NCI-H1105 treated with DMSO at 0.1 percent for 48 hours (cell line): Measurements from ENCODE around the gene MCFD2.
"Not testable (repeated sequence)": the region's sequence is repeated elsewhere in the genome, so short reads cannot be mapped to it uniquely, and the experiment has no call there.

Experiments used
- DNase-seq: peaks from one replicate; lab custom pipeline; 2025; lab: John Stamatoyannopoulos, UW

MCFD2 gene

DNA sequence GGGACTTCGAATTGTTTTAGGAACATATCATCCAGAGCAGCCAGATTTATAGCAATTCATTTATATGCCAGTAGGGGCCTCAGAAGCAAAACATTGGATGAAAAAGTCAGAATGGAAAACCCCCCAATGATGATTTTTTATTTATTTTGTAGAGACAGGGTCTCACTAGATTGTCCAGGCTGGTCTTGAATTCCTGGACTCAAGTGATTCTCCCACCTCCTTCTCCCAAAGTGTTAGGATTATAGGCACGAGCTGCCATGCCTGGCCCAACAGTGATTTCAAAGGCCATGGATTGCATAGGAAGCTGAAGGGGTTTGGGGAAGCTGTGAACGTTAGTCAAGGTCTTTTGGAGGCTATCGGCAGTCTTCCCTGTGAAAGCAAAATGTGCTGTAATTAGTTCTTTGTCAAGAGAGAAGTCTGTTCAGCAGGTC lies 21.9 kb upstream of the MCFD2 start:
- DNase-seq: no peak

DNA sequence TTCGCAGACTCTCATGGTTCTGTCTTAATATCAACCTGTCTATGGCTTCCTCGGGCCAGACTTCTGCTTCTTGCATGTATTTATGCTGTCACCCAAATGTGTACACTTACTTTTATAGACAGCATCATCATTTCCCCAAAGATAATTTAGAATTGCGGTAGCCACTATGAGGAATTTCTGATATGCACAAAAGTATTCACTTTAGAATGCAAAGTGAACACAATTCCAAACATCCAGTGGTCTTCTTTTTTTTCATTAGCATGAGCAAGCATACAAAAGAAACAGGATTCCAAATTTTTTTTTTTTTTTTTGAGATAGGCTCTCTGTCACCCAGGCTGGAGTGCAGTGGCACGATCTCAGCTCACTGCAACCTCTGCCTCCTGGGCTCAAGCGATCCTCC lies 21.0 kb upstream of the MCFD2 start:
- DNase-seq: no peak

DNA sequence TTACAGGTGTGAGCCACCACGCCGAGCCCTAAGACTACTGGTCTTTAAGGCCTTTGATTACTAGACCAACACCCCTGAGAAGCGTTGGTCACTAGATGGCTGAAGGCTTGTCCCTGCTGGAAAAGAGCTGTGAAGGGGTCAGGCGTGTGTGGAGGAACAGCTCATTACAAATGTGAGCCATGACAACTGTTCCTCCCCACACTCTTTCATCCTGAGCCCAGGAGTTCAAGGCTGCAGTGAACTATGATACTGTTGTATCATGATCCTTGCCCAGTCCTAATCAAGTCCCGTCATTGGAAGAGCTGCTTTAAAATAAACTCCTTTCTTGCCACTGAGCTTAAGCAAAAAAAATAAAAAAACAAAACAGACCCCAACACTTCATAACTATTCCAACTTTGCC lies 19.5 kb upstream of the MCFD2 start:
- no peak for DNase-seq

DNA sequence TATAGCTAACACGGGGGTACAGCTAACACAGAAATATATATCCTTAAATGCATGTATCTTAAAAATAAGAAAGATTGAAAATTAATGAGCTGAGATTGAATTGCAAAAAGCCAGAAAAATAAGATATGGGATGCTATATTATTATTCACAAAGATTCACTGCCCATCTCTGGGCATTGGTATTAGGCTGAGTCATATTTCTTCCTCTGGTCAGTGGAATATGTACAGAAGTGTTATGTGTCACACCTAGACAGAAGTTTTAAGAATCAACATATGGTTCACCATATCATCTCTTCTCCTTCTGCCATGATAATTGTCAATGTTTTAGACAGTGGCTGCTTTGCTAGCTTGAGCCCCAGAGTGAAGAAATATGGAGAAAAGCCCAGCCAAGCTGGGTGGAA lies 14.0 kb upstream of the MCFD2 start:
- DNase-seq: no peak

DNA sequence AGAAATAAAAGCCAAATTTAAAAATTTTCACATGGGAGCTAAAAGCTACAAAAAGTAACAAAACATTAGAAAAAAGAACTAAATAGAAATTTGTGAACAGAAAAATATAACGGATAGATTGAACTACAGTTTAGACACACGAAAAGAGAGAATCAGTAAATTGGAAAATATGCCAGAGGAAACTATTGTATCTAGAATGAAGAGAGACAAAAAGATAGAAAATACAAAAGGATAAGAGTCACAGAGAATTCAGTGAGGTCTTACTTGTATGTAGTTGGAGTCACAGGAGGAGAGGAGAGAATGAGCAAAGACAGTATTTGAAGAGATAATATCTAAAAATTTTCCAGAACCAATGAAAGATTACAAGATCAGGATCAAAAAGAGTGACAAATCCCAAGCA lies 11.3 kb upstream of the MCFD2 start:
- no peak for DNase-seq

DNA sequence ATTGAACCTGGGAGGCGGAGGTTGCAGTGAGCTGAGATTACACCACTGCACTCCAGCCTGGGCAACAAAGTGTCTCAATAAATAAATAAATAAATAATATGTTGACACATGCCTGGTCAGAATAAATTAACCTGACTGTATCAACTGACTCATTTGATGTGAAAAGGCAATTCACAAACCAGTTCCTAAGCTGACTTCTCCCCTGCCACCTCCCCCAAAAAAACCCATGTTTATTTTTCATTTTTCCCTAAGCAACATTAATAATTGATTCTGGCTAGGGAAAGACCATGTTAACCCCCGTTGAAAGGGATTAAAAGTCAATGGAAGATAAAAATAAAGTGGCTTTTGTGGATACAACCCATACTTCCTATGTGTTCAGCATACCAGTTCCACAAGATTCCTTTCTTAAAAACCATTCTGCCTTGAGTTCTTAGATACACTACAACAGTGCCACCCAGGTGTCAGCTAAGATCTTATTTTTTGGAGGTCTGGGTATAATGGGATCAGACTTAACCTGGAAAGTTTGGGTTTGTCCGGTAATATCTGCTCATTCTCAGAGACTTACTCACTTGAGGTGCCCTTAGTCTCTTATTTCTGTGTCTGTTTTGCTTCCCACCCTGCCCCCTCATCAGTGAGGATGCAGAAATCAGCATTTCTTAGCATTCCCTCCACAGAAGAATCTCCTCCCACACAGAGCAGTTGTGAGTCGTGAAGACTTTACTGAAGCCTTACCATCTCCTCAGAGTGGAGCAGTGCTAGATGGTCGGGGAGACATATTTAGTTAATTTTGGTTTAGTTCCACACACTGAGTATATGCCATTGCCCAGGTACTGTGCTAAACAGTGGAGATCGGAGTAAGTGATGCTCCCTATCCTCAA lies 10.1 kb upstream of the MCFD2 start:
- DNase-seq: no peak

DNA sequence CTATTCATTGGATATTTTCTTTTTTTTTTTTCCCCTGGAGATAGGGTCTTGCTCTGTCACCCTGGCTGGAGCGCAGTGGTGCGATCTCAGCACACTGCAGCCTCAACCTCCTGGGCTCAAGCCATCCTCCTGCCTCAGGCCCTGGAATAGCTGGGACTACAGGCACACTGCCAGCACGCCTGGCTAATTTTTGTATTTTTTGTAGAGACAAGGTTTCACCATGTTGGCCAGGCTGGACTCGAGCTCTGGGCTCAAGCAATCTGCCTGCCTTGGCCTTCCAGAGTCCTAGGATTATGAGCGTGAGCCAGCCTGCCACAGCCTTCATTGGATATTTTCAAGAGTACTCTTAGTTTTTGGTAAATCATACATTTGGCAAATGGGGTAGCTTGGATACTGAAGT lies 9.0 kb upstream of the MCFD2 start:
- DNase-seq: no peak

DNA sequence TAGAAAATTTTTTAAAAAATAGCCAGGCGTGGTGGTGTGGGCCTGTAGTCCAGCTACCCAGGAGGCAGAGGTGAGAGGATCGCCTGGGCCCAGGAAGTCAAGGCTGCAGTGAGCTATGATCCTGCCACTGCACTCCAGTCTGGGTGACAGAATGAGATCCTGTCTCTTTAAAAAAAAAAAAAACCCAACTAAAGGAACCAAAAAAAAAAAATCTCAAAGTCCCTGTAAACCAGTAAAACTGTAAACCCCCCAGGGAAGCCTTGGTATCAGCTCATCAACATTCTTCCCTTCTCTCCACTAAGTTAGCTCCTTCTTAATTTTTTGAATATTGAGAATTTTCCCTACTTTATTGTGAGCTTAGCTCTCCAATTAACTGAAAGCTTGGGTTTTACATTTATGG lies 8.4 kb upstream of the MCFD2 start:
- no peak for DNase-seq

DNA sequence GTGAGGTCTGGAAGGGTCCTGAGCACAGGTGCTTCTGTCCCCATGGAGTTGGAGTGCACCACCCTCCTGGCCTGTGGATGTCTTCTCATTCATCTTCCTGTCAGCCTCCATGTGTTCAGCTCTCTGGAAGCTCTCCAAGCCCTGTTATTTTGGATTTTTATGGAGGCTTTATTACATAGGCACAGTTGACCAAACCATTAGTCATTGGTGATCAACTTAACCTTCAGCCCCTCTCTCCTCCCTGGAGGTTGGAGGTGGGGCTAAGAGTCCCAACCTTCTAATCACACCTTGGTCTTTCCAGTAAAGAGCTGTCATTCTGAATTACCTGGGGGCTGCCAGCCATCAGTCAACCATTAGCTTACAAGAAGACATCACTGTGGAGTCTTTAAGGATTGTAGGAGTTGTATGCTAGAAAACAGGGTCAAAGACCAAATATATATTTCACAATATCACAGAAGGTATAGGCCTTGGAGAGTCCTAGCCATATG lies 7.5 kb upstream of the MCFD2 start:
- DNase-seq: no peak

DNA sequence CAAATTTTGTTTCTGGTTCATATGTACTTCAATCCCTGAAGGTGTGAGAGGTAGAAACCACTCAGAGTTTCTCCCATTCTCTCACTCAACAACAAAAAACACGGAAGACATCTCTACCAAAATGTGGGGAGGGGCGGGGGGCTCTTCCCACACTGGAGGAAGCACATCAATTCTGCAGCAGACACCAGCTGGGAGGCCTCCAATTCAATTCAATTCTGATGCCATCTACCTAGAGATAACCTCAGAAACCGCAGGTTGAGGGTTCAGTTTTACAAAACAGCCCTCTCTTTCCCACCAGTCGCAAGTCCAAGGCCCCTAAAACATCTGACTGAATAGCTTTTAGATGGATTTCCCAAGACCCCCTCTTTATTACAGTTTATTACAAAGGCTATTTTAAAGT lies 7.0 kb upstream of the MCFD2 start:
- no peak for DNase-seq

DNA sequence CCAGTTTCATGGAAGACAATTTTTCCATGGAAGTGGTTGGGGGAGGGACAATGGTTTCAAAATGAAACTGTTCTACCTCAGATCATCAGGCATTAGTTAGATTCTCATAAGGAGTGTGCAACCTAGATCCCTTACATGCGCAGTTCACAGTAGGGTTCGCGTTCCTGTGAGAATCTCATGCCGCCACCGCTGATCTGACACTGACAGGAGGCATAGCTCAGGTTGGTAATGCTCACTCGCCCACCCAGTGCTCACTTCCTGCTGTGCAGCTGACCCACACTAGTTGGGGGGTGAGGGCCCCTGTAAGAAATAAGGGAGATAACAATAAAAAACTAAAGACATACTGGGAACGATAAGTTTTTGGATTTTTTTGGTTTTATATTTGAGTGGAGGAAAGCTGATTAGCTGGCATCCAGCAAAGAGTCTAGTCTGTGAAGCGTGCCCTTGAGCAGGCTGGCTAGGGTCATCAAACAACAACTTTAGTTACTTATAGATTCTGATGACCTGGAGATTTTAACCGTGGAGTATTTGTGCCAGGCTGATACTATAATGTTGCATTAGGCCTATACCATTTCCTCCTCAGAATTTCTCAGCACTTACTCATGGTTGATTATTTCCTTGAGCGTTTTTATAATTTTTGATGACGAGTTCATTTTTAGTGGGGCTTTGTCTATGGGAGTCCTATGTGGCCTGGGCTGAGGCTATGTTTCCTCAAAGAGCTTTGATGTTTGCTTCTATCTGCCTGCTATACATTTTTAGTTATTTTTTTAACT lies 6.3 kb upstream of the MCFD2 start:
- DNase-seq: no peak

DNA sequence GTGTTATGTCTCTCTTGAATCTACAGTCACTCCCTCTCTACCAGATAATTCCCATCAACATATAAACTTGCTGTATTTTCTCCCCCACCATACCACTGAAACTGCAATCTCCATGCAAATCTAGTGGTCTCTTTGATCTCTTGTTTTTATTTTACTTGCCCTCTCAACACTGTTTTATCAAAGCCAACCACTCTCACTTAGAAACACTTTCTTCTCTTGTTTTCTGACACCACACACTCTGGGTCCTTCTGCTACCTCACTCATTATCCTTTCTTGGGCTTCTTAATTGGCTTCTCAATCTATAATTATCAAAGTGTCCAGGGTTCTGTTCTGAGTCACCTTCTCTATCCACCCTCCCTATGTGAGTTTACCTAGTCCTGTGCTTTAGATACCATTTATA lies 2.0 kb upstream of the MCFD2 start:
- no peak for DNase-seq

DNA sequence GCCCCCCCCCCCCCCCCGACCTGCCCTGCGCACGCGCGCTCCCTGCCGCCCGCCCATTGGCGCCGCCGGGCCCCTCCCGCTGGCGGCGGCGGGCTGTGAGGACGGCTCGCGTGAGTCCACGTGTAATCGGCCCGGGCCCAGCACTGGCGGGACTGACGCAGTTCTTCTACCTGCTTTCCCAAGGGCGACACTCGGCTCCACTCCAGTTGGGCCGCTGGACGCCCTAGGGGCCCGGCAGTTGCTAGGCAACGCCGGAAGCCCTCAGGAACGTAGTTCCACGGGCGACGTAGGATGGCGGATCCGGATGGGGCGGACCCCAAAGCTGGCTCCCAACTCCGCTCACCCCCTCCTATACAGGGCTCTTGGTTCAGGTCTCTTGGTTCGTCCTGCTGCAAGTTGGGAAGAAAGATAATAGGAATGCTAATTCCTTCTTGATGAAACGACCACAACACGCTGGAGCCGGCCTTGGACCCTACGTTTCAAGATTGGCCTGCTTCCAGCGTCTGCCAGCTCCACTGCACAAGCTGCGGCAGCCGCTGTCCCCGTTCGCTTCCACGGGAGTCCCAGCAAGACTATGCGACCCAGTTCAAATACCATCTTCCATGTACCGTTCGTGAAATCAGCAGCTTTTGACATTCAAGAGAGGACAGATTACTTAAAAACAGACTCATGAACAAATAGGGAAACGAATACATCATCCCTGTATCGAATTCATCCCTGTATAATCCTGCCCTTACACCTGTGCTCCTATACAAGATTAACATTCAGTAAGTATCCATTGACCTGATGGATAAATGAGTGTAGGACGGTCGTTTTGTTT lies 415 bp upstream of the MCFD2 start:
- peak; percentile 82 for DNase-seq

DNA sequence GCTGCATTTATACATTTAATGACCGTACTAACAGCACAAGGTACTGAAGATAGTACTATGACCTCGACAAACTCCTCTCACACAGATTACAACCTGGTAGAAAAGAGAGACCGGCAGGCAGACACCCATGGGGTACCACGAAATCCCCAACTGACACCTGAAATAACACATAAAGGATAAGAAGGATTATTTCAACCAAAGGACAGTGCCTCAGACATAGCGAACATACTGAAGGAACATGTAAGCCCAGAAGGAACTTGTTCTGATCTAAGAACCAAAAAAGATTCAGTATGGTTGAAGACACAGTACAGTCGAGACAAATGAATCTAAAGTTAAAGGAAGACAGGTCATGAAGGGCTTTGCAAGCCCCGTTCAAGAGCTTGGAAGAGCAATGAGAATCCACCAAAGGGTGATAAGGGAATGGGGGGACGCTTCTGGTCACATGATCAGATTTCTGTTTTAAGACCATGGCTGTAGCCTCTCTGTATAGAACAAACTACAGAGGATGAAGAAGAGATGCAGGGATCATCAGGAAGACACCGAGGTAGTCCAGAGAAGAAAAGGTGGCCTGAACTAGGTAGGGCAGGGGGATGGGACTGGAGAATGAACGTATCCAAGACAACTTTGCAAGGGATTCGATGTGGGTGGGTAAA lies 902 bp downstream of the MCFD2 start:
- no peak for DNase-seq

DNA sequence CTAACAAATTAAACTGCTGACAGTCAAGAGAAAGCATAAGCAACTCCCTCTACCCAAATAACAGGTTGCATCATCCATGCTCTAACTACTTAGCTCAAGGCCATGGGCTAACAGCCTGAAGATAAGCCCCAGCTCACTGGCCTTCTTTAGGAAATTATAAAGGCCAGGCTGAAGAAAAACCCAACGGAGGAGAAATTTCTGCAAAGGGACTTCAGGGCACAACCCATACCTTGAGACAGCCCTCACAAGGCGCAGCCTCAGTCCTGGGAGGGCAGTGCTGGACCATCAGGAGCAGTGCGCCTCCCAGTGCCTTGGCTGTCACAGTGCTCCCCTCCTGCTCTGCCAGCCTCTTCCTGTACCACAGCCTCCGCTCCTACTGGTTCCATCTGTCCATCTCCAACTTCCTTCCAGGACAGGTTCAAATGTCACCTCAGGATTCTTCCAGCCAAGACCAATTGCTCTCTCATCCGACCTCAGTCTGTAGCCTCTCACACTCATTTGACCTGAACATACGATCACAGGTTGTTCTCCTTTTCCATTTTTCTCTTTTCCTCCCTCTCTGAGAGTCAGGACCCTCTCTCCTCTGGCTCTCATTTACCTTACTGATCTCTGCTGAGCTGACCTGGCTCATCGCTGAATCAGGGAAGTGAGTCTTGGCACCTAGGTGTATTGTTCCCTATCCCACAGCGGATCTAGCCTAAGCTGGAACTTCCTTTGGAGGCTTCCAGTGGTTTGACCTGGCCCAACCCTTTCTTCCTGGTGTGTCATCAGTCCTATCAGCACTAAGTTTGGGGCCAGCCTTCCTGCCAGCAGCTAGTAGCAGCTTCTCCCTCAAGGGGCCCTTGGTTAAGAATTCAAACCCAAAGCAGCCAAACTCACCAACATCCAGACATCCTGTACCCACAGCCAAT lies 1.9 kb downstream of the MCFD2 start:
- DNase-seq: no peak

DNA sequence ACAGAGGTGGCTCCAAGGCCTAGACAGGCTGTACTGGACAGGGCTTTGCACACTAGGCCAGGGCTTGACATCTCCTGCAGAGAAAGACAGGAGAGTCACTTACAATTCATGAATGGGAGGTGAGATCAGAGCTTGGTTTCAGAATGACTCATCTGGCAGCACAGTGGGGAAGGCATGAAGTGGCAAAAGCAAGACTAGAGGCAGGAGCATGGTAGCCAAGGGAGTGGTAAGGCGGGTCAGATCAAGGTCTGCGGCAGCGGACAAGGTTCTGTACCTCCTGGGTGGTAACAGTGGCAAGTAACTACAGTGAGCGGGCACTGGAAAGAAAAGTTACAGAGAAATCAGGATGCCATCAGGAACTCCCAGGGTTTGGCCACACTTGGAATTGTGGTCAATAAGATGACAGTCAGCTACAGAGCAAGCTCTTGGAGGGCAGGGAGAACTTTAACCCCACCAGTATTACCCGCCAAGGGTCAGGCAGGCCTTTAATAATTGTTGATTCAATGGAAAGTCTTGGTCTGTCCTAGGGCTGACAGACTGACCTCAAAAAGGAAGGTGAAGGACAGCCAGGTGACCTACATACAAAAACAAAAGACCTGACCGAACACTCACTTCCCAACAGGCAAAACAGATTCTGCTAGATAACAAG lies 5.7 kb downstream of the MCFD2 start:
- DNase-seq: no peak

DNA sequence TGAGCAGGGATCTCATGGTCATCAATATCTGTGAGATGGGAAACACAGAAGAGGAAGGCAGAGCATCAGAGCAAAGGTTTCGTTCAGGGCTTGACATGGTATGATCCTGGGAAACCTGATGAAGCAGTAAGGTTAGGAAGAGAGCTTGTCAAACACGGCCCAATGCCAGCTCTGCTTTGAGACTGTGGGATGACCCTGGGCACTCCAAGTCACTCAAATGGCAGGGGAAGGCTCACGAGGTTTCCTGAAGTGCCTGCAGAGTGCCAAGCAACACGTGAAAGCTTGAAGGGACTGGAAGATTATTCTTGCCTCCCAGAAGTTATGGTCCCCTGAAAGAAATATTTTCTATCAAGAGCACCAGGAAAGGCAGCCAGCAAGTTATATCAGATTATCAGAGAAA lies 6.5 kb downstream of the MCFD2 start:
- no peak for DNase-seq

DNA sequence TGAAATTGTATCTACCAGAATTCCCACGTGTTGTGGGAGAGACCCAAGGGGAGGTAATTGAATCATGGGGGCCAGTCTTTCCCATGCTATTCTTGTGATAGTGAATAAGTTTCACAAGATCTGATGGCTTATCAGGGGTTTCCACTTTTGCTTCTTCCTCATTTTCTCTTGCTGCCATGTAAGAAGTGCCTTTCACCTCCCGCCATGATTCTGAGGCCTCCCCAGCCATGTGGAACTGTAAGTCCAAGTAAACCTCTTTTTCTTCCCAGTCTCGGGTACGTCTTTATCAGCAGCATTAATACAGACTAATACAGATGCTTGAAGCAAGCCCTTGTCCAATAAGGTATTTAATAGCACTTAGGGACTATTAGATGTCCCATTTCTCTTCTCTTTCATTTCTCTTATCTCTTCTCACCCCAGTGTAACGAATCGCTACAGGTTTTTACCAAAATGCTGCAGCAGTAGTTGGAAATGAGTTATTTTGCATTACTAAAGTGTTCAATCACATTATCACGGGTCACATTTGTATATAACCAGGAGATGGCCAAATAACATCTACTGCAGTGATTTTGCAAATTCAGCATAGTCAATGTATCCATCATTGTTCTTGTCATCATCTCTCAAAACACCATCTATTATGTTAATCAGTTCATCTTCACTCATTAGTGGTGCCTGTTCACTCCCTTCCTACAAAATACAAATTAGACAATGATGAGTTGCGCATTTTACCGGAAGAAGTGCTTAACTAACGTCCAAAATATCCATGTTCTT lies 10.5 kb downstream of the MCFD2 start:
- not testable (repeated sequence) for DNase-seq

DNA sequence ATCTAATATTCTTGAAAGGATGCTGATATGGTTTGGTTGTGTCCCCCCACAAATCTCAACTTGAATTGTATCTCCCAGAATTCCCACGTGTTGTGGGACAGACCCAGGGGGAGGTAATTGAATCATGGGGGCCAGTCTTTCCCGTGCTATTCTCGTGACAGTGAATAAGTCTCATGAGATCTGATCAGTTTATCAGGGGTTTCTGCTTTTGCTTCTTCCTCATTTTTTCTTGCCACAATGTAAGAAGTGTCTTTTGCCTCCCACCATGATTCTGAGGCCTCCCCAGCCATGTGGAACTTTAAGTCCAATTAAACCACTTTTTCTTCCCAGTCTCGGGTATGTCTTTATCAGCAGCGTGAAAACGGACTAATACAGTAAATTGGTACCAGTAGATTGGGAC lies 12.6 kb downstream of the MCFD2 start:
- DNase-seq: not testable (repeated sequence)
